OCI-LY3 (cell line): Measurements from ENCODE around the gene NKAIN2.
"Not testable (repeated sequence)": the region's sequence is repeated elsewhere in the genome, so short reads cannot be mapped to it uniquely, and the experiment has no call there.

Experiments used
- H2AFZ ChIP-seq: fragments of 200-600, 300-600 bp; shearing (Covaris generic); 2 replicates; pipeline ENCODE4 v1.6.0; 2014; ENCODE audit warnings: antibody characterized with exemption, low read depth, low read length
- H3K27ac ChIP-seq: fragments of 200-600, 300-600 bp; sonication (generic); 2 replicates; pipeline ENCODE4 v1.5.1; 2014; ENCODE audit warnings: mild to moderate bottlenecking, low read length, moderate library complexity, mixed read lengths
- H3K27me3 ChIP-seq: fragments of 200-600, 300-600 bp; sonication (generic); 2 replicates; pipeline ENCODE4 v1.6.1; 2014; ENCODE audit warnings: low read depth, low read length, mixed read lengths
- H3K36me3 ChIP-seq: fragments of 200-600, 300-600 bp; sonication (generic); replicated peaks from 2 replicates; pipeline ENCODE3; 2014; ENCODE audit warnings: low read depth, low read length, mixed read lengths
- H3K4me1 ChIP-seq: fragments of 300-600, 200-600 bp; sonication (generic); 2 replicates; pipeline ENCODE4 v1.6.1; 2014; ENCODE audit warnings: low read length, mixed read lengths
- H3K4me2 ChIP-seq: fragments of 200-600, 300-600 bp; sonication (generic); 2 replicates; pipeline ENCODE4 v1.6.1; 2014; ENCODE audit warnings: low read length, mixed read lengths
- H3K4me3 ChIP-seq: fragments of 300-600, 200-600 bp; sonication (generic); 2 replicates; pipeline ENCODE4 v1.5.1; 2014; ENCODE audit warnings: antibody characterized with exemption, mild to moderate bottlenecking, low read length, moderate library complexity
- H3K79me2 ChIP-seq: fragments of 300-600, 200-600 bp; shearing (Covaris generic); 2 replicates; pipeline ENCODE4 v1.6.1; 2014; ENCODE audit warnings: mild to moderate bottlenecking, low read length, mixed read lengths
- H3K9ac ChIP-seq: fragments of 300-600, 200-600 bp; shearing (Covaris generic); 2 replicates; pipeline ENCODE4 v1.6.0; 2014; ENCODE audit warnings: mild to moderate bottlenecking, low read length, moderate library complexity
- H3K9me3 ChIP-seq: fragments of 200-600, 300-600 bp; shearing (Covaris generic); 2 replicates; pipeline ENCODE4 v1.6.1; 2014; ENCODE audit warnings: low read length, mixed read lengths; ENCODE audit not compliant: insufficient read depth
- H4K20me1 ChIP-seq: fragments of 200-600, 300-600 bp; sonication (generic); 2 replicates; pipeline ENCODE4 v1.6.1; 2016; ENCODE audit warnings: low read length, mixed read lengths; ENCODE audit not compliant: insufficient read depth
- CTCF ChIP-seq: fragments of 200-600, 300-600 bp; sonication (generic); IDR thresholded peaks from 2 replicates; pipeline ENCODE4 v1.5.1; 2014; ENCODE audit warnings: antibody characterized with exemption, low read length, low read depth
- EZH2phosphoT487 ChIP-seq: fragments of 200-600 bp; shearing (Covaris generic); IDR thresholded peaks from 2 replicates; pipeline ENCODE4 v1.6.1; 2018; ENCODE audit warnings: antibody characterized with exemption, mixed run types, low read depth

NKAIN2 gene

GRCh38 chr6:124719913-124720312 lies 916.2 kb downstream of the NKAIN2 start:
- Histone ChIP-seq H3K9me3 (no peaks in the 10 kb centered on the region), H3K4me2 (no peak overlapping the region), H4K20me1 (no peaks in the 10 kb centered on the region), H3K79me2 (no peaks in the 10 kb centered on the region), H3K4me1 (no peaks in the 10 kb centered on the region), H3K4me3 (no peak overlapping the region), H3K27ac (no peak overlapping the region), H3K9ac (no peak overlapping the region), H2AFZ (no peak overlapping the region), H3K27me3 (no peaks in the 10 kb centered on the region), H3K36me3 (no peaks in the 10 kb centered on the region)
- TF ChIP-seq CTCF, result no peak
- TF ChIP-seq EZH2phosphoT487, result no peak

- no peaks in the 10 kb centered on the region for H3K27me3 ChIP-seq
- no peak overlapping the region for H2AFZ ChIP-seq
- no peak overlapping the region for H3K27ac ChIP-seq
- H3K9ac ChIP-seq, result no peak overlapping the region
- no peaks in the 10 kb centered on the region for H3K9me3 ChIP-seq
- TF ChIP-seq EZH2phosphoT487, result no peak
- no peak for TF ChIP-seq CTCF
- no peaks in the 10 kb centered on the region for H4K20me1 ChIP-seq
- no peaks in the 10 kb centered on the region for H3K36me3 ChIP-seq
- no peak overlapping the region for H3K4me2 ChIP-seq
- H3K4me1 ChIP-seq, result no peaks in the 10 kb centered on the region
- no peaks in the 10 kb centered on the region for H3K79me2 ChIP-seq
- no peak overlapping the region for H3K4me3 ChIP-seq
These were observed 917.7 kb downstream of the NKAIN2 start for GRCh38 chr6:124721331-124721730.

GRCh38 chr6:124722141-124722878 lies 918.6 kb downstream of the NKAIN2 start:
- Histone ChIP-seq H3K27ac (no peak overlapping the region), H3K4me2 (no peak overlapping the region), H3K9me3 (no peaks in the 10 kb centered on the region), H3K4me1 (no peaks in the 10 kb centered on the region), H3K27me3 (no peaks in the 10 kb centered on the region), H3K9ac (no peak overlapping the region), H2AFZ (no peak overlapping the region), H3K36me3 (no peaks in the 10 kb centered on the region), H3K4me3 (no peak overlapping the region), H3K79me2 (no peaks in the 10 kb centered on the region), H4K20me1 (no peaks in the 10 kb centered on the region)
- TF ChIP-seq CTCF (no peak), EZH2phosphoT487 (no peak)

DNA sequence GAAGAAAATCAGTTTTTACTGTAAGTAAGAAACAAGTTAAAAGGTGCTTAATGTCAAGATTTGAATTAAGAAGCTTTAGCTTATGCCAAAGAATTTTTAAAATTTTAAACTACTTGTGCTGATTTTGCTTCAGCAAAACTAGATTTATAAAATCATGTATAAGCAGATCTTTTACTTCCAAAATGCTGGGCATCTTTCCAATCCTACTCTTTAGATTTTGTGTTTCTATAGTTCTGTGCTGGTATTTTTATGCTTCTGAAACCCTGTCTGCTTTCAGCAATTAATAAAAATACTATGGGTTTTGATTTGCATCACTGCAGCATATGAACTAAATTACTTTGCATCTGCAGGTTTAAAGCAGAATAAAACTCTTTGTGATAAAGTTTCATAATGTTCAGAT lies 920.0 kb downstream of the NKAIN2 start:
- TF ChIP-seq EZH2phosphoT487 (no peak), CTCF (no peak)
- Histone ChIP-seq H3K27ac (no peak overlapping the region), H3K4me1 (no peaks in the 10 kb centered on the region), H3K9ac (no peak overlapping the region), H3K36me3 (no peaks in the 10 kb centered on the region), H3K79me2 (no peaks in the 10 kb centered on the region), H3K9me3 (no peaks in the 10 kb centered on the region), H3K4me3 (no peak overlapping the region), H3K27me3 (no peaks in the 10 kb centered on the region), H4K20me1 (no peaks in the 10 kb centered on the region), H2AFZ (no peak overlapping the region), H3K4me2 (no peak overlapping the region)

GRCh38 chr6:124737804-124738203 lies 934.1 kb downstream of the NKAIN2 start:
- not testable (repeated sequence) for H2AFZ ChIP-seq, H3K79me2 ChIP-seq, H3K4me2 ChIP-seq, H4K20me1 ChIP-seq, H3K4me3 ChIP-seq, H3K4me1 ChIP-seq, H3K9me3 ChIP-seq, H3K36me3 ChIP-seq, H3K9ac ChIP-seq, H3K27ac ChIP-seq, H3K27me3 ChIP-seq
